Stimulated activated effector memory CD8-positive, alpha-beta T cell treated with anti-CD3 and anti-CD28 coated beads, Interleukin-12 subunit alpha, Interleukin-12 subunit beta, amount 100 ng/mL, for 72 hours (primary cell): ENCODE data around the gene NUDT3.
"Not testable (repeated sequence)": the region's sequence is repeated elsewhere in the genome, so short reads cannot be mapped to it uniquely, and the experiment has no call there.

ENCODE experiments used
- ATAC-seq: fragments of 150-1000 bp; cut with Tn5 transposase; 2 replicates; pipeline ENCODE4 v1.10.0; 2021
- DNase-seq, 2 donors: peaks; one replicate each; pipeline ENCODE4 v3.0.0; 2021 to 2022; ENCODE audit warnings: low spot score in 2 of 2
- H3K27ac Mint-ChIP-seq: one replicate; pipeline ENCODE4 v1.8.0; 2022; ENCODE audit warnings: mild to moderate bottlenecking, mixed read lengths
- H3K36me3 Mint-ChIP-seq: one replicate; pipeline ENCODE4 v1.8.0; 2022; ENCODE audit warnings: mild to moderate bottlenecking, mixed read lengths
- H3K4me1 Mint-ChIP-seq: one replicate; pipeline ENCODE4 v1.8.0; 2022; ENCODE audit warnings: mixed read lengths
- H3K4me3 Mint-ChIP-seq: one replicate; pipeline ENCODE4 v1.8.0; 2022; ENCODE audit warnings: mild to moderate bottlenecking, mixed read lengths
- H3K9me3 Mint-ChIP-seq: one replicate; pipeline ENCODE4 v1.8.0; 2022; ENCODE audit warnings: mixed read lengths

Gene NUDT3

GRCh38 chr6:34245761-34246140, 146.7 kb downstream of the NUDT3 start:
- not testable (repeated sequence) for DNase-seq, H3K4me3 Mint-ChIP-seq, ATAC-seq, H3K9me3 Mint-ChIP-seq
- Mint-ChIP-seq H3K27ac (peak overlapping the region; percentile 91), H3K4me1 (peaks cover 70% of the 10 kb centered on the region), H3K36me3 (peaks cover 80% of the 10 kb centered on the region)

GRCh38 chr6:34245032-34245760, 147.3 kb downstream of the NUDT3 start:
- not testable (repeated sequence) for ATAC-seq, DNase-seq, H3K9me3 Mint-ChIP-seq
- H3K36me3 Mint-ChIP-seq: peaks cover 86% of the 10 kb centered on the region
- H3K4me1 Mint-ChIP-seq: peaks cover 74% of the 10 kb centered on the region
- H3K4me3 Mint-ChIP-seq: peak overlapping the region; percentile 34
- H3K27ac Mint-ChIP-seq: peak overlapping the region; percentile 91

- Mint-ChIP-seq H3K27ac (peak overlapping the region; percentile 91), H3K36me3 (peaks cover 93% of the 10 kb centered on the region), H3K4me3 (peak overlapping the region; percentile 55), H3K4me1 (peaks cover 84% of the 10 kb centered on the region), H3K9me3 (no peaks in the 10 kb centered on the region)
- DNase-seq: peak in 1 of 2 donors; percentile 68
- ATAC-seq: peak; percentile 59
These were observed 148.3 kb downstream of the NUDT3 start for GRCh38 chr6:34243901-34244884.

- DNase-seq (no peak), ATAC-seq (no peak)
- peaks cover 93% of the 10 kb centered on the region for H3K36me3 Mint-ChIP-seq
- no peaks in the 10 kb centered on the region for H3K9me3 Mint-ChIP-seq
- peak overlapping the region; percentile 55 for H3K4me3 Mint-ChIP-seq
- H3K27ac Mint-ChIP-seq: peak overlapping the region; percentile 91
- peaks cover 88% of the 10 kb centered on the region for H3K4me1 Mint-ChIP-seq
These were observed 149.2 kb downstream of the NUDT3 start for GRCh38 chr6:34243131-34243771.

GRCh38 chr6:34242252-34243130, 150.0 kb downstream of the NUDT3 start:
- peak overlapping the region; percentile 91 for H3K27ac Mint-ChIP-seq

GRCh38 chr6:34241351-34242215, 150.9 kb downstream of the NUDT3 start:
- Mint-ChIP-seq H3K4me3 (no peak overlapping the region), H3K9me3 (no peaks in the 10 kb centered on the region), H3K36me3 (peaks cover 89% of the 10 kb centered on the region), H3K4me1 (peaks cover 77% of the 10 kb centered on the region), H3K27ac (no peak overlapping the region)
- ATAC-seq (no peak), DNase-seq (no peak)

More at GRCh38 chr6:34242252-34243130, 150.0 kb downstream of the NUDT3 start:
- peaks cover 92% of the 10 kb centered on the region for H3K36me3 Mint-ChIP-seq
- ATAC-seq (no peak), DNase-seq (no peak)
- H3K4me1 Mint-ChIP-seq: peaks cover 84% of the 10 kb centered on the region
- peak overlapping the region; percentile 55 for H3K4me3 Mint-ChIP-seq
- no peaks in the 10 kb centered on the region for H3K9me3 Mint-ChIP-seq

GRCh38 chr6:34240329-34241248, 151.9 kb downstream of the NUDT3 start:
- Mint-ChIP-seq H3K4me1 (peaks cover 78% of the 10 kb centered on the region), H3K36me3 (peaks cover 89% of the 10 kb centered on the region), H3K4me3 (no peak overlapping the region), H3K27ac (no peak overlapping the region), H3K9me3 (no peaks in the 10 kb centered on the region)
- DNase-seq: no peak
- ATAC-seq: no peak

GRCh38 chr6:34239893-34240292, 152.6 kb downstream of the NUDT3 start:
- Mint-ChIP-seq H3K9me3 (no peaks in the 10 kb centered on the region), H3K36me3 (peaks cover 82% of the 10 kb centered on the region), H3K27ac (peak overlapping the region; percentile 89), H3K4me1 (peaks cover 72% of the 10 kb centered on the region), H3K4me3 (peak overlapping the region; percentile 75)
- ATAC-seq (no peak), DNase-seq (no peak)

GRCh38 chr6:34239500-34239825, 153.0 kb downstream of the NUDT3 start:
- Mint-ChIP-seq H3K36me3 (peaks cover 77% of the 10 kb centered on the region), H3K9me3 (no peaks in the 10 kb centered on the region), H3K27ac (peak overlapping the region; percentile 89), H3K4me3 (peak overlapping the region; percentile 75), H3K4me1 (peaks cover 68% of the 10 kb centered on the region)
- ATAC-seq (no peak), DNase-seq (no peak)

- Mint-ChIP-seq H3K4me3 (peak overlapping the region; percentile 75), H3K4me1 (peaks cover 68% of the 10 kb centered on the region), H3K27ac (peak overlapping the region; percentile 89), H3K9me3 (no peaks in the 10 kb centered on the region), H3K36me3 (peaks cover 73% of the 10 kb centered on the region)
- no peak for DNase-seq
- no peak for ATAC-seq
These were observed 153.6 kb downstream of the NUDT3 start for GRCh38 chr6:34238585-34239499.

GRCh38 chr6:34237722-34238584, 154.5 kb downstream of the NUDT3 start:
- ATAC-seq: peak; percentile 33

More at GRCh38 chr6:34237722-34238584, 154.5 kb downstream of the NUDT3 start:
- peak overlapping the region; percentile 89 for H3K27ac Mint-ChIP-seq
- H3K36me3 Mint-ChIP-seq: peaks cover 64% of the 10 kb centered on the region
- peaks cover 60% of the 10 kb centered on the region for H3K4me1 Mint-ChIP-seq
- H3K9me3 Mint-ChIP-seq: no peaks in the 10 kb centered on the region
- DNase-seq: peak; percentile 56 to 85
- peak overlapping the region; percentile 75 for H3K4me3 Mint-ChIP-seq
